Osteocyte (in vitro differentiated cells): ENCODE measurements around the gene NDST3. TPM values are rescaled to one million over a fixed set of nuclear protein-coding genes. Genes with fewer than 3 reads are reported as not detected.

Source experiments
- DNase-seq: peaks from one replicate; pipeline ENCODE4 v3.0.0; 2021; ENCODE audit warnings: mixed read lengths; ENCODE audit not compliant: unreplicated experiment; ENCODE audit errors: extremely low spot score
- H3K27ac Mint-ChIP-seq: one replicate; pipeline ENCODE4 v1.8.0; 2021; ENCODE audit warnings: mild to moderate bottlenecking, mixed read lengths; ENCODE audit not compliant: unreplicated experiment
- H3K27me3 Mint-ChIP-seq: one replicate; pipeline ENCODE4 v1.8.0; 2021; ENCODE audit warnings: mixed read lengths; ENCODE audit not compliant: unreplicated experiment
- H3K36me3 Mint-ChIP-seq: one replicate; pipeline ENCODE4 v1.8.0; 2021; ENCODE audit warnings: mixed read lengths; ENCODE audit not compliant: unreplicated experiment
- H3K4me1 Mint-ChIP-seq: one replicate; pipeline ENCODE4 v1.8.0; 2021; ENCODE audit warnings: mixed read lengths; ENCODE audit not compliant: unreplicated experiment
- H3K4me3 Mint-ChIP-seq: one replicate; pipeline ENCODE4 v1.8.0; 2021; ENCODE audit warnings: mild to moderate bottlenecking, moderate library complexity, mixed read lengths; ENCODE audit not compliant: unreplicated experiment
- H3K9me3 Mint-ChIP-seq: one replicate; pipeline ENCODE4 v1.8.0; 2021; ENCODE audit warnings: mixed read lengths; ENCODE audit not compliant: unreplicated experiment
- total RNA-seq: library from RNA; stranded (reverse); gene quantifications from 2 replicates; pipeline ENCODE4 v1.2.1, GENCODE V29; 2021
- TF ChIP-seq, protein P1 (sequence below): fragments of 200-600 bp; sonication (generic); IDR thresholded peaks from 2 replicates; pipeline ENCODE4 v1.5.0; 2021; ENCODE audit warnings: antibody characterized with exemption, mild to moderate bottlenecking, moderate library complexity

NDST3 gene
- total RNA-seq, 1 donor from 2014 or later = 3.2 TPM

DNA sequence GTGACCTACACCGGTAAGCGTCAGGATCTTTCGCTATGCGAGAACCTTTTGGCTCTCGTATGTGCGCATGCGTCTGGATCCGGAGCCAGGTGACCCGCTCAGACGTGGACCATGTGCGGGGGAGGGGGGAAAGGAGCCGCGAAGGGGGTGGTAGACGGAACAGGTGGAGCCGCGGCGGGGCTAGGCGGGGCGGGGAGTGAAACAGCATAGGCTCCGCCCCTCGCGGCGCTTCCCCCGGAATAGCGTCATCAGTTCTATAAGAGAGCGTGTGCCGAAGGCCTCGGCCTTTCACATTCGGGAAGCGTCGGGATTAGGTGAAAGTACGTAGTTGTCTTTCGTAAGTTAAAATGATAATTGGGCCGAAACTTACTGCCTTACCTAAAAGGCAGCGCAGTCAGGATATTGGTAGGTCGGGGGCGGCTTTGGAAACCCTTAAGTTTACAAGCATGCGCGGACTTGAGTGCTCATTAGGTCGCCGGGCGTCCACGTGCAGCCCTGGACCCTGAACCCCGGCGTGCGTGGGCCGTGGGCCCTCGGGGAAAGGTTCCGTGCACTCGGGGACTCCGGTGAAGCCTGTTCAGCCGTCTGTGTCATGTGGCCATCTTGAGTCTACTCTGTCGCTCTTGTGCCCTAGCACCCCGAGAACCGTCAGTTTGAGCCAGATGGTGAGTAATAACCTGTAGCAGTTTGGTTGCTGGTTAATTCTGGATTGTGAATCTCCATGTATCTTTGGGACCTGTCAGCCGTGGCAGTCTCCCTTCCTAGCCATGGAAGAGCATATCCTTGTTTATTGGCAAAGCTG lies 244.4 kb downstream of the NDST3 start:
- Mint-ChIP-seq H3K4me1 (peaks cover 40% of the 10 kb centered on the region), H3K27ac (peak overlapping the region; percentile 96), H3K27me3 (no peaks in the 10 kb centered on the region), H3K36me3 (peaks cover 12% of the 10 kb centered on the region), H3K4me3 (peak overlapping the region; percentile 89), H3K9me3 (no peaks in the 10 kb centered on the region)
- TF ChIP-seq, protein P1, sequence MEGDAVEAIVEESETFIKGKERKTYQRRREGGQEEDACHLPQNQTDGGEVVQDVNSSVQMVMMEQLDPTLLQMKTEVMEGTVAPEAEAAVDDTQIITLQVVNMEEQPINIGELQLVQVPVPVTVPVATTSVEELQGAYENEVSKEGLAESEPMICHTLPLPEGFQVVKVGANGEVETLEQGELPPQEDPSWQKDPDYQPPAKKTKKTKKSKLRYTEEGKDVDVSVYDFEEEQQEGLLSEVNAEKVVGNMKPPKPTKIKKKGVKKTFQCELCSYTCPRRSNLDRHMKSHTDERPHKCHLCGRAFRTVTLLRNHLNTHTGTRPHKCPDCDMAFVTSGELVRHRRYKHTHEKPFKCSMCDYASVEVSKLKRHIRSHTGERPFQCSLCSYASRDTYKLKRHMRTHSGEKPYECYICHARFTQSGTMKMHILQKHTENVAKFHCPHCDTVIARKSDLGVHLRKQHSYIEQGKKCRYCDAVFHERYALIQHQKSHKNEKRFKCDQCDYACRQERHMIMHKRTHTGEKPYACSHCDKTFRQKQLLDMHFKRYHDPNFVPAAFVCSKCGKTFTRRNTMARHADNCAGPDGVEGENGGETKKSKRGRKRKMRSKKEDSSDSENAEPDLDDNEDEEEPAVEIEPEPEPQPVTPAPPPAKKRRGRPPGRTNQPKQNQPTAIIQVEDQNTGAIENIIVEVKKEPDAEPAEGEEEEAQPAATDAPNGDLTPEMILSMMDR = no peak
- DNase-seq = peak; percentile 98

DNA sequence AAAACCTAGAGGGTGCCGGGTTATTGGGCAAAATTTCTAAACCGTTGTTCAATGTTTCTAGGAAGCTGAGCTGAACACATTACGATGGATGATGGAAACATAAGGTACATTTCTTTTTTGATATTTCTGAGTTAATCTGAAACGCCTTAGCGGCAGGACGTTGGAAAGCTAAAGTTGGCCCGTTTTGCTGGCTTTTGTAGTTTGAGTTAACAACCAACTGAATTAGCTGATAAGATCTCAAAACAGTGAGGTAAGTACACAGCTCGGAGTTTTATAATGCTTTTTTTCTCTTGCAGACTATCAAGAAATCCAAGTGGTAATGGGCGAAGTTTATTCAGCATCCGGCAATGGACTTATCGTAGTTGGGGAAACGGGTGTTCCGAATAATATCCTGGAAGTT lies 245.0 kb downstream of the NDST3 start:
- TF ChIP-seq, protein P1 = no peak
- H3K27me3 Mint-ChIP-seq = no peaks in the 10 kb centered on the region
- no peak for DNase-seq
- H3K36me3 Mint-ChIP-seq = peaks cover 12% of the 10 kb centered on the region
- peak overlapping the region; percentile 89 for H3K4me3 Mint-ChIP-seq
- no peaks in the 10 kb centered on the region for H3K9me3 Mint-ChIP-seq
- peaks cover 40% of the 10 kb centered on the region for H3K4me1 Mint-ChIP-seq
- peak overlapping the region; percentile 96 for H3K27ac Mint-ChIP-seq

DNA sequence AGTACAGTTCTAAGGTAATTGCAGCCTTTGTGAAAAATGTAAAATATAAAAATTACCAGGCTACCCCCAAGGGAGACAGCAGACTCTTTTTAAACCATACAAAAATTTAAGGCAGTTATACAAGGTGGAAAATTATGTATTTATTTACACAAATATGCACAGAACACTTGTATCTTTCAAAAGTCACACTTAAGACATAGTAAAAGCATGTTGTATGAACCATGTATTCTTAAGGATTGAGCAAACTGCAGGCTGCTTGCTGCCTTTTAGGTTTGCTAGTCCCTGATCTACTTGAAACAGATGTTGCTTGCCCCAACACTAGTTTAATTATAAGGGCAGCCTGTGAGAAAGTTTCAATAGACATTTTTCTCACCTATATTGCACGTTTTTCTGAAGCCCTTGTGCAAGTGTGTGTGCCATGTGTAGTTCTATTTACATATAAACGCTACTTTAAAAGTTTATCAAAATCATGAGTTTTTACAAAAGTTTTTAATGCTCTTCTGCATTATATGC lies 245.7 kb downstream of the NDST3 start:
- Mint-ChIP-seq H3K9me3 (no peaks in the 10 kb centered on the region), H3K27ac (peak overlapping the region; percentile 96), H3K27me3 (no peaks in the 10 kb centered on the region), H3K36me3 (peaks cover 12% of the 10 kb centered on the region), H3K4me1 (peaks cover 40% of the 10 kb centered on the region), H3K4me3 (peak overlapping the region; percentile 89)
- TF ChIP-seq, protein P1 = no peak
- no peak for DNase-seq

DNA sequence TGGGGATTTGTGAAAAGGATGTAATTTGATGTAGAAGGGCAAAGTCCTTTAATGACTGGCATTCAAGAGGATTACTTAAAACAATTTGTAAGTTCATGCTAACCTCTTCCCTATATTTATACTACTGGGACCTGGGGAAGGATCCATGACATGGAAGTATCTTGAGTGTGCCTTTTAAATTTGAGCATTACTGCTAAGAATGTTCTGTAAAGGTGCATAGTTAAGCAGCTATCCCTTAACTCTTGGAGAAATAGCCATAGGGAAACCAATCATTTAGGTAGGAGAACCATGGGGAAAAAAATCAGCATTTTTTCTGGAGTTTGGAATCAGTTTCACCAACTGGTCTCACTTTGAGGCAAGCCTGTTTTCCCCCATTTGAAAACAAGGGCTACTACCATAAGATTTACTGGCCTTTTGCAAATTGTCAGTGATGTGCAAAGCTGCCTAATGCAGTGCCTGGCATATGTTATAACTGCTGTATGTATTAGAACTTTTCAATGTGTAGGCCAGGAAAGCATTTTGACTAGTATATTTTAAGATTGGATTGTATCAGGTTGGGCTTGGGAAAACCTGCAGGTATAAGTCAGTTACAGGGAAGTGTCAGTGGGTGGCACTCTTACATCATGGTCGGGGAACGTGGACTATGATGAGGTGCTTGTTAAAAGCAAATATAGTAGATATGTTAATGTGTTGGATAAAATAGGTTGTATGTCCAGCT lies 246.4 kb downstream of the NDST3 start:
- Mint-ChIP-seq H3K4me3 (peak overlapping the region; percentile 89), H3K27ac (peak overlapping the region; percentile 55), H3K9me3 (no peaks in the 10 kb centered on the region), H3K36me3 (peaks cover 12% of the 10 kb centered on the region), H3K27me3 (no peaks in the 10 kb centered on the region), H3K4me1 (peaks cover 40% of the 10 kb centered on the region)
- TF ChIP-seq, protein P1 = peak; percentile 73
- no peak for DNase-seq
